H1 (cell line): ENCODE data around the gene UFSP2. TPM values are rescaled to one million over a fixed set of nuclear protein-coding genes. Genes with fewer than 3 reads are reported as not detected.

ENCODE experiments used
- EGR1 ChIP-seq: IDR thresholded peaks from 2 replicates; pipeline ENCODE4 v1.6.1; 2011; ENCODE audit warnings: low read depth, low read length, borderline replicate concordance
- FOSL1 ChIP-seq: IDR thresholded peaks from 2 replicates; pipeline ENCODE4 v1.6.1; 2011; ENCODE audit warnings: mild to moderate bottlenecking, low read depth, low read length, moderate library complexity; ENCODE audit not compliant: insufficient read depth
- KDM1A ChIP-seq: fragments of 200-600, 300-600 bp; sonication (generic); IDR thresholded peaks from 2 replicates; pipeline ENCODE4 v1.7.1; 2016; ENCODE audit warnings: mild to moderate bottlenecking, low read length, borderline replicate concordance
- SIN3A ChIP-seq, 2 experiments: IDR thresholded peaks in 1 of 2; conservative IDR thresholded peaks in 1 of 2; 2 replicates each; pipeline ENCODE4 v1.6.1; 2011 to 2012; ENCODE audit warnings: low read length in 2 of 2, improper control_type of control experiment in 1 of 2, low read depth in 1 of 2, mild to moderate bottlenecking in 1 of 2
- SRF ChIP-seq: IDR thresholded peaks from 2 replicates; pipeline ENCODE4 v1.6.1; 2011; ENCODE audit warnings: mild to moderate bottlenecking, low read depth, low read length, moderate library complexity
- polyA plus RNA-seq, 7 experiments: library from polyadenylated mRNA; depleted of rRNA in 3 of 7; stranded (reverse) in 5 of 7; unstranded in 2 of 7; fragments of >200 nt in 5 of 7; fragments of 200-250 nt in 2 of 7; gene quantifications; 1 replicate in 5 of 7; 2 replicates in 1 of 7; 4 replicates in 1 of 7; pipeline versions ENCODE4 v1.2.1 to v1.2.3, GENCODE V29; 2011 to 2013; ENCODE audit warnings: missing spikeins in 2 of 7, mixed read lengths in 2 of 7
- total RNA-seq: library from RNA; stranded (reverse); fragmentation: NEBNext Ultra II Directional; extraction: Animal tissue kit (Norgen Biotek cat#: 25700); gene quantifications from 2 replicates; pipeline ENCODE4 v1.2.1, GENCODE V29; 2021

The UFSP2 gene
- total and polyA plus RNA-seq, 2 of the 8 experiments (the other 6 are each of a cell fraction or from before 2014, with no cell fraction given), result 22.9 to 26.0 TPM

DNA sequence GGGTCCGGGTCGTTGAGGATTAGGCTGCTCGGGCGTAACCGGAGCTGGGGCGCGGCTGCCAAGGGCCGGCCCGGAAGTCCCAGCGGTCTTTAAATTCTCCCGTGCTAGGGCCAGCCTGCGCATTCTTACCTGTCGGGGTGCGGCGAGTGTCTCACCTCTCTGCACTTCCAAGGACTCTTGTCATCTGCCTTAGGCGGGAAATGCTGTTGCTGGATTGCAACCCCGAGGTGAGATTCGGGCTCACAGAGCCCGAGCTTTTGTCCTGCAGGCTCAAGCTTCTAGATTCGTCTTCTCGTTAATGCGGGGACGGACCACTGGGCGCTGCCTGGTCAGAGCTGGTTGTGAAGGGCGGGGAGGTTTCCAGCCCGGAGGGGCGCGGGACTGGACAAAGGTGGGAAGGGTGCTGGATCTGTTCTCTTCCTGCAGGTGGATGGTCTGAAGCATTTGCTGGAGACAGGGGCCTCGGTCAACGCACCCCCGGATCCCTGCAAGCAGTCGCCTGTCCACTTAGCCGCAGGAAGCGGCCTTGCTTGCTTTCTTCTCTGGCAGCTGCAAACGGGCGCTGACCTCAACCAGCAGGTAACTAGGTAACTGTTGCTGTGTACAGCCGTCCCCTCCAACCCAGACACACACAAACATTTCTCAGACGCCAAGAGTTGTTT lies 28.9 kb downstream of the UFSP2 start, which contains the start of gene ANKRD37 (continued):
- TF ChIP-seq SRF, result no peak
- TF ChIP-seq SIN3A (conservative IDR thresholded peaks at IDR 0.05 in 1 of 2, IDR thresholded peaks at IDR 0.05 in 1 of 2; ENCODE audit: low read depth in 1 of 2, low read length in 2 of 2), result peak in 1 of 2 experiments; percentile 92; a peak in 2 of 4 replicates
- TF ChIP-seq FOSL1, result no peak
- TF ChIP-seq KDM1A, result no peak
- no peak for TF ChIP-seq EGR1
